ENCODE measurements around the gene PIK3C2B.
A peak's percentile ranks its signal among the peaks of the same experiment; 100 is the strongest.
"Not testable (repeated sequence)": the region's sequence is repeated elsewhere in the genome, so short reads cannot be mapped to it uniquely, and the experiment has no call there.

PIK3C2B gene

DNA sequence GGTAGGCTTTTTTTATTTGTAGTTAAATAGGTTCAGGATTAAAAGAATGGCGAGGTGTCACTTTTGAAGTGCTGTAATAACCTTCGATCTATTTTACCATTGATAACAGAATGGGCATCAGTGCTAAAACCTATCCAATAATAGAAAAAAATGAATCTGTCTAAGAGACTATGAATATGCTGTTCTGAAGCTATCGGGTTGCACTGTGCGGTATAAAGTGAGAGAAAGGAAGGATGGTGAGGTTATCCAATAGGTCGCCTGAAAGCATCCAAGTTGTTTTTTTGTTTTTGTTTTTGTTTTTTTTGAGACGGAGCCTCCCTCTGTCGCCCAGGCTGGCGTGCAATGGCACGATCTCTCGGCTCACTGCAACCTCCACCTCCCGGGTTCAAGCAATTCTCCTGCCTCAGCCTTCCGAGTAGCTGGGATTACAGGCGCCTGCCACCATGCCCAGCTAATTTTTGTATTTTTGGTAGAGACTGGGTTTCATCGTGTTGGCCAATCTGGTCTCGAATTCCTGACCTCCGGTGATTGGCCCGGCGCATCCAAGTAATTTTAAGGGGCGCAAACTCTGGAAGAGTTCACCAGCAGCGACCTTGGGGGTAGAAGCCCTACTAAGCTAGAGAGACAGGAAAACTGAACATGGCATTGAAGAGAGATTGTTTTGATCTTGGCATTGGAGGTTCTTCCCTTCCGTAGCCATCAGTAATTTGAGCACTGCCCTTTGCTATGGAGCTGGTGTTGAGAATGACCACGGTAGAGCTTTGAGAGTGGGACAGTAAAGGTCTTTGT is 12.9 kb upstream of the PIK3C2B start:
- peak; percentile 18 to 23 for DNase-seq

DNA sequence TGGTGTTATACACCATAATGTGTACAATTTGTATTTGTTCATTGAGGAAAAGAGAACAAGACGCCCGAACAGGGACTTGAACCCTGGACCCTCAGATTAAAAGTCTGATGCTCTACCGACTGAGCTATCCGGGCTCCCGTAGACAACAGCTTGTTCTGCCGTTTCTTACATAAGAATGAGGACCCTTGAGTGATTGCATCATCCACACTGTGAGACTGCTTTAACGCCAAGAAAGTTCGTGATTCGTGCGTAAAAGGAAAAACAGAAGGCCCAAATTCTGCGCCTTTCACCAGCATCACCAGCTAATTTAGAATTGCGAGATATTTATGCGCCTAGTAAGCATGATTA is 12.3 kb upstream of the PIK3C2B start:
- DNase-seq: peak; percentile 70 to 78

DNA sequence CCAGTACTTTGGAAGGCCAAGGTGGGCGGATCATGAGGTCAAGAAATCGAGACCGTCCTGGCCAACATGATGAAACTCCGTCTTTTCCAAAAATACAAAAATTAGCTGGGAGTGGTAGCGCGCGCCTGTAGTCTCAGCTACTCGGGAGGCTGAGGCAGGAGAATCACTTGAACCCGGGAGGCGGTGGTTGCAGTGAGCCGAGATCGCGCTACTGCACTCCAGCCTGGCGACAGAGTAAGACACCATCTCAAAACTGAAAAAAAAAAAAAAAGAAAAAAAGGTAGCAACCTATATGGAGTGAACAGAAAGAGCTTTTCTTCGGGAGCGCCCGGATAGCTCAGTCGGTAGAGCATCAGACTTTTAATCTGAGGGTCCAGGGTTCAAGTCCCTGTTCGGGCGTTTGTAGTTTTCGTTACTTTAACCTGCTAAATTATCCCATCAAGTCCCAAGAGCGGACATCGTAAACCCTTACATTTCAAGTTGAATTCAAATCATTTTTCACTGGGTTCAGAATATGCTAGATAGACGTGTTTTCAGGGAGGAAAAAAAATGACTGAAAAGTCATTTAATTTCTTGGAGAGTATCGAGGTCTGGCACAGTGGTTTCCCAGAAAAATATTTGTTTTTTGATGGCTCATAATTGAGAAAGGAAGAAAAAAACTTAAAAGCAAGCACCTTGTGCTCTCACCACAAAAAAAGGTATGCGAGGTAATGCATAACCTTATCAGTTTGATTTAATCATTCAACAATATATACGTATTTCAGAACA is 11.8 kb upstream of the PIK3C2B start:
- DNase-seq: peak; percentile 81 to 85

DNA sequence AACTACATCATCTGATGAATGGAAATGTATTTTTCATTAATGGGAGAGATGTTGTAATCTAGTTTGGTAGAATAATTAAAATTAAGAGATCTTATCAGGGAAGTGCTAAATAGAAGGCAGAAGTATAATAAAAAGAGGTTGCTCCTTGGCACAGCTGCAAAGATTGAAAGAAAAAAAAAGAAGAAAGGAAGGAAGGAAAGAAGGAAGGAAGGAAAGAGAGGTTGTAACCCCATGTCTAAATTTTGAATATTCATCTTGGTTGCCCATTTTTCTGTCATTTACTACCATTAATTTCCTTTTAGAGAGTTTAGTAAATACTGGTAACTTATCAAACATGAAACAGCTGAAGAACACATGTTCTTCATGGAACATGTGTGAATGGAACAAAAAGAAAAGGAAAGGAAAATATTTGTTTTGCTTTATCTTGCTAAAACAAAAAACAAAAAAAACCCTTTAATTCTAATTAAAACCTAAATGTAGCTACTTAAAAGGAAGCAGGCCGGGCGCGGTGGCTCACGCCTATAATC is 11.1 kb upstream of the PIK3C2B start:
- no peak for DNase-seq

DNA sequence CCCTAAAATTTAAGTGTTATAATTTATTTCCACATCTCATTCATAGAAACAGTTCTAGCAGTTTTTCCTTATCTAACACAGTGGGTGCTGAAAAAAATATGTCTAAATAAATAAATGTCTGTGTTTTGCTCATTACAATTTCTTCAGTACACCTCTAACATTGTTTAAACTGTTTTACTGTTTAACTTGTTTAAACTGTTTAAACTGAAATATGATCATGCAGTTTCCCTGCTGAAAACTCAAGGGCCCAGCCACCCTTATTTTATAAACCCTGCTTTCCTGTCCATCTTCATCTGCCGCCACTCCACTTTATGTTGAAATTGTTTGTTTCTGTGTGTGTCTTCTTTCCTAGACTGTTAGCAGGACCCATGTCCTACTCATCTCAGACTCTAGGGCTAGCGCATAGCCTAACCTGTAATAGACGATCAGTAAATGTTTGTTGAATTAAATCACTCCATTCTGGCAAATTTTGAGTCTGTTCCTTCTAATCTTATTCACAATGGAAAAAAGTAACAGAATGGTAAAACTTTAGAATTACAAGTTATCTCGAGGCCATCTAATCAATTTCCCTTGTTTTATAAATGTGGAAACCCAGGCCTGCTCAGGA is 9.4 kb upstream of the PIK3C2B start:
- DNase-seq: no peak

DNA sequence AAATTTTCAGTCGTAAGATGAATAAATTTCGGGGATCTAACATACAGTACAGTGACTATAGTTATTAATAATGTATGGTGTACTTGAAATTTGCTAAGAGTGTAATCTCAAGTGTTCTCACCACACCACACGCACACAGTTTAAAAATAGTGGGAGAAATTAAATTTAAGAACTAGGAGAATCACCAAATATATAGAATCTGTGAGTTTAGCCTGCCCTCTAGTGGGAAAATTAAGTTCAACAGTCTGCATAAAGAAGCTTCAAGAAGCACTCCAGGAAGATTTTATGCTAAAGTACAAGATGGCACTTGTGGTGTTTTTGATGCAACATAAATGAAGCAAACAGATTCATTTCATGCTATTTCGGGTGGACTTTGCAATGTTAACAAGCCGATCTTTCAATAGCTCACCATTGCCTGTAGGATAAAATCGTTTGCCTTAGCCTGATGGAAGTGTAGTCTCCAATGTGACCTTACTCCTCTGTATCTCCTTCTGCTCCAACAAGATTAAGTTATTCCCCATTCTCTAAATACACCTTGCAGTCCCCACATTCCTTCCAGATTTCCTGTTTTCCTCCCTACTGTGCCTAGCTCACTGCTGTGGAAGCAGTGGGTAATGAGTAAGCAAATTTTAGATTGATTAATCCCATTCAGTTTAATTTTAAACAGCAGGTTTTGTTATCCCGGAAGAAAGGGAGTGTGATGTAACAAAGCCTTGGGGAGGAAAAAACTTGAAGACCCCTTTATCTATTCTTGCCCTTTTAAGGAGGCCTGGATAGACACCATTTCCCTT is 8.7 kb upstream of the PIK3C2B start:
- DNase-seq: peak; percentile 74 to 77

DNA sequence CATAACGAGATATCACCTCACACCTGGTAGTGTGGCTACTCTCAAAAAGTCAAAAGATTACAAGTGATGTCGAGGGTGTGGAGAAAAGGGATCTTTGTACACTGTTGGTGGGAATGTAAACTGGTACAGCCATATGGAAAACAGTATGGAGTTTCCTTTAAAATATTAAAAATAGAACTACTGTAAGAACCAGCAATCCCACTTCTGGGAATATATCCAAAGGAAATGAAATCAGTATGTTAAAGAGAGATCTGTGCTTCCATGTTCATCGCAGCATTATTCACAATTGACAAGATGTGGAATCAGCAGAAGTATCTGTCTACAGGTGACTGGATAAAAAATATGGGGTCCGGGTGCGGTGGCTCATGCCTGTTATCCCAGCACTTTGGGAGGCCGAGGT is 7.6 kb upstream of the PIK3C2B start:
- no peak for DNase-seq

DNA sequence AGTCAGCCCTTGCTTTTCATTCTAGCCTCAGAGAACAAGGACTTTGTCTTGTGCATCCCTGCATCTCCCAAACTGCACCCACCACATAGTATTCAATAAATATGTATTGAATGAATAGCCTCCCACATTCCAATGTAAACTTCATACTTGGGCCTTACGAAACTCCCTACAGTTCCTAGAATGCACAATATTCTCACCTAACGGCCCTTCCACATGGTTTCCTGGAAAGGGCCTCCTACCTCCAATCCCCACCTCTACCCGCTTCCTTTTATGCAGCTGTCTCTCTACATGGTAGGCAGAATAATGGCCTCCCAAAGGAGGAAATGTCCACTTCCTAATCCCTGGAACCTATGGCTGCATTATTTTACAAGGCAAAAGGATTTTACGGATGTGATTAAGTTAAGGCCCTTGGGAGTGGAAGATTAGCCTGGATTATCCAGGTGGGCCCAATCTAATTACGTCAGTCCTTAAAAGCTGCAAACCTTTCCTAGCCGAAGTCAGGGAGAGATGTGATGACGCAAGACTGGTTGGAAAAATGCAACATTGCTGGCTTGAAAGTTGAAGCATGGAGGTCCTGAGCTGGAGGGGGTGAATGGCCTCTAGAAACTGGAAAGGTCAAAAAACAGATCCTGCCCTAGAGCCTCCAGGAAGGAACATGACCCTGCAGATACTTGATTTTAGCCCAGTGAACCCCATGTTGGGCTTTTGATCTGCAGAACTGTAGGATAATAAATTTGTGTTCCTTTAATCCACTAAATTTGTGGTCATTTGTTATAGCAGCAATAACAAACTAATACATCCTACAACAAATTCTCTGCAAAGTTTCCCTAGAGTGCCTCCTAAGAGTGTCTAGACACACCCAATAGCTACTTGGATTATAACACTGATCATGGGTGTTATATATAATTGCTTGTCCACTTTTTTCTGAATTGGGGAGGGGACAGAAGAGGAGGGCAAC is 5.2 kb upstream of the PIK3C2B start:
- DNase-seq: no peak

DNA sequence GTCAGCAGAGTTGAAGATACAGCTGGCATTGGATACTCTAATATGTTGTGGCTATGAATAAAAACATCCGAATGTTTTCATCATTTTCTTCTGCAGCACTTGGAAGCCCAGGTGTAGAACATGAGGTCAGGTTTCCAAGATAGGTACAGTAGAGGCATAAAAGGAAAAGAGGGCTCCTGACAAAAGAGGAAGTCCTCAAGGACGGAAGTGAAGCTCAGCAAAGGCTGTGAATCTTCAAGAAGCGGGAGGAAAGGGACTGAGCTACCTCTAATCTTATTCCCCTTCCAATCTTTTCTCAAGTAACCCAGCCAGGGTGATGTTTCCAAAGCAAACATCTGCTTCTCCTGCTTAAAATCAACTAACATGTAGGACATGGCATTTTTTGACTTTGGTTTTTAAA is 4.4 kb upstream of the PIK3C2B start:
- peak in 1 of 2 experiments; percentile 30 for DNase-seq

DNA sequence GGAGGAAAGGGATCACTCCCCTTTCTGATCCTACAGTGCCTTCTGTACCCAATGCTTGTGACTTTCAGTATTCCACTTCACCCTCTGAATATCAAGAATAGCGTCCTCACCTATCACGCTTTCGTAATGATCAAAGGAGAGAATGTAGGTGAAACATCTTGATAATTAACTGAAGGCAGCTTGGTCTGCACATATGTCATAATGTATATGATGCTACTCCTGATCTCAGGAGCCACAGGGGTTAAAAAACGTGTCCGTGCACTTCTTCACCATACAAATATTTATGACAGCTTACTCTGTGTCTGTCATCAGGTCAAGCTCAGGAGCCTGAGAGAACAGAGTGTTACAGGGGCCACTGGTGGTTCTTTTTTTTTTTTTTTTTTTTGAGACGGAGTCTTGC is 1.2 kb upstream of the PIK3C2B start:
- no peak for DNase-seq

DNA sequence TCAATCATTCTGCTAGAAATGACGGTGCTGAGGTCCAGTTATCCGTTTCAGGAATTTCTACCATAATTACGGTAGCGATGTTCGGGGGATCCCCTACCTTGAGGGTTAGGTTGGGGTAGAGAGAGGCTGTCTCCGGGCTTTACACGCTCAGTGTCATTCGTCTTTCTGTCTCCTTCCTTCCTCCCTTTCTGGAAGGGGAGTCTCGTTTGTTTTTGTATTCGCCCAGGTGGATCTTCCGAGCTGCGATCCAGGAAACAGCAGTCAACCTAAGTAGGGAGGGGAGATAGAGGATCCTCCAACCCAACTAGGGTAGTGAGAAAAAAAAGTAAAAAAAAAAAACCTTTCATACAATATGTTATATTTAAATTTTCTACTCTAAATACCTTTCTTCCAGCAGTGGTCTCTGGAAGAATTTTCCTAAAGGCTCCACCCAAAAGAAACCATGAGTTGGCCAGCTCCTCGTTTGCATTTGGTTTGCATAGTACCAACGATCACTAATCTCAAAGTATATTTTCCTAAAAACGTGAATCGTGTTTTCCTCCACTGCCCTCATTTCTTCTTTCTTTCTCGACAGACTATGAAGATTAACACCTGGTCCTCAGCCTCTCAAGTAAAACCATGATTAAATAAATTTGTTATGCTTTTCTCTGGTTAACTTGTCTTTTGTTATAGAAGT is 611 bp upstream of the PIK3C2B start:
- DNase-seq: no peak

DNA sequence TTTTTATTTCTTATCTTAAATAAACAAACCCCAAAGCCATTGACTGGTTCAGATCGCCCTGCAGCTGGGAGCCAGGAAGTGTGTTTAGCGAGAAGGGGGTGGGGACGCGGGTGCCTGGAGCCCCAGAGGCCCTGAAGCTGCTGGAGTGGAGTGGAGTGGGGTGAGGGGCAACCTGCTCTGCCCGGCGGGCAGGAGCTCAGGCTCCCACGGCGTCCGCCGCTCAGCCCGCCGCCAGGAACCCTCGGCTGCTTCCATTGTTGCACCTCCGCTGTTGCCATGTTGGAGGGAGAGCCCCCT is 673 bp downstream of the PIK3C2B start:
- peak; percentile 25 to 53 for DNase-seq

DNA sequence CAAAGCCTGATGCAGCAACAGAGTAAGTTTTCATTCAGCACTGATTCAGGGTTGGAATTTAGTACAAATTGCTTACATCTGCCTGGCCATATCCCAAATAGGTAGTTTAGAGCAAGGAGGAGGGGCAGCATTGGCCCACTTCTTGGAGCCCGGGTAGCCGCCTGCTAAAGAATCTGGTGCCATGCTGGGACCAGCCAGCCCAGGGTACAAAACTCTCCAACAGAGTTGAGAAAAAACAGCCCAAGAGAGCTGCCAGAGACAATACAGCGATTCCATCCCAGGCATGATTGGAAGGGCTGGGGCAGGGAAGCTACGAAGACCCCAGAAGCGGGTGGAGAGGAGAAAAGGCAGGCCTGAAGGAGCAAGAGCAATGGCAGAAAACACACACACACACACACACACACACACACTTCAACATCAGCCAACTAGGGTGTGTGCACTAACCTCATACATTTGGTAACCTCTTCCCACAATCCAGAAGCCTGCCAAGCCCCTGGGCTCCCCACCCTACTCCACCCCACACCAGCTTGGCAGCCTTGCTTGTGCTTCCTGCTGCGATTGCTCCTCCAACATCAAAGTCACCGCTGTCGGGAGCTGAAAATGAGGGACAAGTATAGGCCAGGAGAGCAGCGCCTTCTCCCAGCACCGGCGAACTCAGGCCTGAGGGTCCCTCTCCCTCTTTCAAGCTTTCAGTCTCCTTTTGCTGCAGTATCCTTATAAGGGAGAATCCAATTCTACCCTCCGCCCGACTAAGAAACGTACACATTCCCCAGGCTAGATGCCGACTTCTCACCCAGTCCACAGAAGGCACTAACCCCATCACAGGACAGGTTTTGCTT is 1.2 kb downstream of the PIK3C2B start:
- DNase-seq: peak in 1 of 2 experiments; percentile 36

DNA sequence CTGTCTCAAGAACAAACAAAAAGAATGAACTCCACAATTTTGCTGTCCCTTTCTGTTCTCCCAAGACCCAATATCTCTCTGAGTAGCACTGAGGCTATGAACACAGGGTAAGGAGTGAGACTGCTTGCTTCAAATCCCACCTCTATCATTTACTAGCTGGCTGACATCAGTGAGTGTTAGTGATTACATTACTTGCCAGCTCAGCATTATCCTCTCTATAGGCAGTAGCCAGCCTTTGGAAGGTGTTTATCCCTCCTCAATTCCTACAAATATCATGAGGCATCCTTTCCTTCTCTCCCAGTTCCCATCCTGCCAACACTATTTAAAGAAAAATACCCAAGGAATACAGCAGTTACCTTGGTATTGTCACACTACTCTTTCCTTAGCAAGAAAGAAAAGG is 3.0 kb downstream of the PIK3C2B start:
- DNase-seq: no peak

DNA sequence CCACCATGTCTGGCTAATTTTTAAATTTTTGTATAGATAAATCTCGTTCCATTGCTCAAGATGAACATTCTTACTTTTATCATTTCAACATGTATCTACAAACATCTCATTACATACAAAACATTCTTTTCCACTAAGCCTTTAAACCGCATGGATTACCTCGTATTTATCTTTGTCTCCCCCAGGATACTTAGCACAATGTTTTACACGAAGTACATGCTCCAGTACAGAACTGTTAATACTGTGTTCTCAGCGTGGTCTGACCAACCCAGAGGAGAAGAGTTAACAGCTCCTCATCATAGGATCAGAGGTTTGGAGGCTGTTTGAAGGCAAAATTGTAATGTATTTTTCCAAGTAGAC is 7.4 kb downstream of the PIK3C2B start:
- no peak for DNase-seq

DNA sequence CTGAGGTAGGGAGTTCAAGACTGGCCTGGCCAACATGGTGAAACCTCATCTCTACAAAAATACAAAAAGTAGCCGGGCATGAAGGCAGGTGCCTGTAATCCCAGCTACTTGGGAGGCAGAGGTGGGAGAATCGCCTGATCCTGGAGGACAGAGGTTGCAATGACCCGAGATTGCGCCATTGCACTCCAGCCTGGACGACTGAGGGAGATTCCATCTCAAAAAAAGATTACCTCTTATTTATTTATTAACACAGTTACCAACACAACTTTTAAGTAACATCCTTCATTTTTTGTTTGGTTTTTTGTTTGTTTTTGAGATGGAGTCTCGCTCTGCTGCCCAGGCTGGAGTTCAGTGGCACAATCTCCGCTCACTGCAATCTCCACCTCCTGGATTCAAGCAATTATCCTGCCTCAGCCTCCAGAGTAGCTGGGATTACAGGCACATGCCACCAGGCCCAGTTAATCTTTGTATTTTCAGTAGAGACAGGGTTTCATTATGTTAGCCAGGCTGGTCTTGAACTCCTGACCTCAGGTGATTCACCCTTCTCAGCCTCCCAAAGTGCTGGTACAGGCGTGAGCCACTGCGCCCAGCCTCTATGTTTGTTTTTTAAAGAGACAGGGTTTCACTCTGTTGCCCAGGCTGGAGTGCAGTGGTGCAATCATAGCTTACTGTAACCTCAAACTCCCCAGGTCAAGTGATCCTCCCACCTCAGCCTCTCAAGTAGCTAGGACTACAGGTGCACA is 7.9 kb downstream of the PIK3C2B start:
- not testable (repeated sequence) for DNase-seq

DNA sequence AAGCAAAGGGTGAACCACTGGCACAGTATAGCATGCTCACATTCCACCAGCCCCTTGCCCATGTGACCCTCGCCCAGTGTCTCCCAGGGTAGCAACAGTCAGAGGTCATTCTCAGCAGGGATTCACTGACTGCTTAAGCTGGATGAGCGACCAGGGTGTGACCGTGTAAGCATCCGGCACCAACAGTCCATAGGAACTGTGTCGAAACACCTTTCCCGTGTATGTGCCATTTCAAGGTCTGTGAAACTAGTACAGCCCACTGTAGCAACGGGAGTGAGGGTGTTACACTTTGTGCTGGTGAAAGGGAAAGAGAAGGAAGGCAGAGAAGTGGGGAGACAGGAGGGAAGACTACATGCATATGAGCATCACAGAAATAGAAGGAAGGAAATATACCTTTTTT is 10.8 kb downstream of the PIK3C2B start:
- DNase-seq: no peak

DNA sequence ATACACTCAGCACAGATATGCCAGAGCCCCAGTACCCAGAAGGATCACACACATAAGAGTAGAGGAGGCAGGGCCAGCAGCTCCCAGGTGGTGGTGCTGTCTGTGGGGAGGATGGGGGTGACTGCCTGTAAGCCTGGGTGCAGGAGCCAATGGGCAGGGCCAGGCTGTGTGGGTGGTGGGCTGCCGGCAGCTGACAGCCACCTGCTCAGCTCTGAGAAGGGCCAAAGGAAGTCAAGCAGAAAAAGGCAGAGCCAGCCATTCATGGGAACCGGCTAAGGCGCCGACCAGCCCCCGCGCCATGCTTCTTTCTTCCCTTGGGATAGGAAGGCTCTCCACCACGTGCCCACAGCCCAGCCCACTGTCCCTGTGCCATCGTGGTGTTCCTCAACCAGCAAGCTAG is 14.1 kb downstream of the PIK3C2B start:
- no peak for DNase-seq

DNA sequence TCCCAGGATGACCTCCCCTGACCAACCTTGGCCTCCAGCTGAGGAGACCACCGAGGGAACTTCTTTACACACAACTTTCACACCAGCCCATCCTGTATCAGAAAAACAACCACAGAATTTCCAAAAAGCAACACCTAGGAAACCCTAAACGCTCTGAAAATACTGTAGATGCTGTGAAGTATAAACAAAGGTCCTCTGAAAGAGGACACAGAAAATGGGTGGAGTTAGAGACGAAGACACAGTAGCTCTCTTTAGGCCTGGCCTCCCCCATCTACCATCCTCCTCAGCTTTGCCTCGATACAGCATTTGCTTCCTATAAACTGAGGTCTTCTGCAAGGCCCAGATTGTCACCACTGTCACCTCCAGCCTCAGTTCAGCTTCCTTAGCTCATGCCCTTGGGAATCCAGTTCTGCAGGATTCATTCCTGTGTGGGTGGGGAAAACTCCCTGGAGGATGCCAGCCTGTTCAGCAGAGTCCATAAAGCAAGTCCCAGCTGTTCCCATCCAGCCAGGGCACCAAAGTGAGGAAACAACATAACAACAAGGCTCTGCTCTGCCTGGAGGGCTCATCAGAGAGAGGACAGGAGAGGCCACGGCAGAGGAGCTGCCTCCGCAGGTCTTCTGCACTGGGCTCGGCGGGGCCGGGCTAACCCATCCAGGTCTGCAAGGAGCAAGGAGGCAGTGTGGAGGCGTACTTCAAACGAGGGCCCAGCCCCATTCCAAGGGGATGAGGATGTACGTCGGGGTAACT is 15.0 kb downstream of the PIK3C2B start:
- DNase-seq: no peak

Measured in AML-193 (cell line).